ENCODE results near the gene CCDC57.

The CCDC57 gene

DNA sequence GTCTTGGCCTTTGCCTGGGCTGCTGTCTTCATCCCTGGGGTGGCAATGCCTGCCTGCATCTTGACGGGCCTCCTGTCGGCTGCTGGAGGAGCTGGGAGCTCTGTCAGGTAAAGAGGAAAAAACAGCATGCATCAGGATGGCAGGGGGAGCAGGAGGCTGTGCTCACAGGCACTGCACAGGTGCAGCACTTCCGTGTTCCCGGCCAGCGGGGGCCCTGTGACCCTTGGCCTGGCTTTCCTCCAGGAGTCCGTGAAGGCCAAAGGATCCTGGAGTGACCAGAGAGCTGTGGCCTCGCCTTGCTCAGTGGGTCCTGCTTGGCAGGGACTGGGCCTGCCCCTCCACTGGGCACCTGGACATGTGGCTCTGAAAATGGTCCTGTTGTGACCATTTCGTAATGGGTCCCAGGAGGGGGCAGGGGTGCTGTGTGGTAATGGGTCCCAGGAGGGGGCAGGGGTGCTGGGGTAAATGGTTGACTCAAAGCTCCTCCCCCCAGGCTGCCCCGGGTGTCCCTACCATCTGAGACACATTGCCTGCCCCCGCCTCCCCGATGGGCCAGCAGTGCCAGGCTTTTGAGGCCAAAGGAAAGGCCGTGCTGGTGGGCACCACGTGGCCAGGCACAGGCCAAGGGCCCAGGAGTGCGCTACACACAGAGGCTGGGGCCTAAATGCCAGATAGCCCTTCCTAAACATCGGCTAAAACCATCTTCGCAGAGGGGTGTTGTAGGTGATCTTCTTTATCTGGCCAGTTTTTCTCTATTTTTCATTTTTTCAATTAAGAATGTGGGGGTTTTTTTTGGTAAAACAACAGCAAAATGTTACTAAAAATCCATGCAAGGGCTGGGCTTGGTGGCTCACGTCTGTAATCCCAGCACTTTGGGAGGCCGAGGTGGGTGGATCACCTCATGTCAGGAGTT lies 110.6 kb downstream of the CCDC57 start:
- DNase-seq: no peak

DNA sequence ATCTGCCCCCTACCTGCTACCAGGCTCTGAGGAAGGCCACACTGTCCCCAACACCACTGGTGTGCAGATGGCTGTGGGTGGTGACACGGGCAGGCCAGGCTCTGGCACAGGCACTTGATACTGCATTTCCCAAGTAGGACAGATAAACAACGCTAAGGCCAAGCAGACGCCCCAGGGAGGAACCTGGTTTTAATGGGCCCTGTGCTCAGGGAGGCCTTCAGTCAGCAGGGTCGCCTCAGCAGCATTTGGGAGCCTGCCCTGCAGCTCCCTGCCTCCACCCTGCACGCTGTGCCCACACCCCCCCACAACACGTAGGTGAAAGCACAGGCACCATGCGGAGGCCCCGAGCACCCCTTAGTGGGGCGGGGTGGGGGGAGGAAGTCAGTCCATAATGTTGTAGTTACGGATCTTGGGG lies 111.3 kb downstream of the CCDC57 start:
- no peak for DNase-seq

DNA sequence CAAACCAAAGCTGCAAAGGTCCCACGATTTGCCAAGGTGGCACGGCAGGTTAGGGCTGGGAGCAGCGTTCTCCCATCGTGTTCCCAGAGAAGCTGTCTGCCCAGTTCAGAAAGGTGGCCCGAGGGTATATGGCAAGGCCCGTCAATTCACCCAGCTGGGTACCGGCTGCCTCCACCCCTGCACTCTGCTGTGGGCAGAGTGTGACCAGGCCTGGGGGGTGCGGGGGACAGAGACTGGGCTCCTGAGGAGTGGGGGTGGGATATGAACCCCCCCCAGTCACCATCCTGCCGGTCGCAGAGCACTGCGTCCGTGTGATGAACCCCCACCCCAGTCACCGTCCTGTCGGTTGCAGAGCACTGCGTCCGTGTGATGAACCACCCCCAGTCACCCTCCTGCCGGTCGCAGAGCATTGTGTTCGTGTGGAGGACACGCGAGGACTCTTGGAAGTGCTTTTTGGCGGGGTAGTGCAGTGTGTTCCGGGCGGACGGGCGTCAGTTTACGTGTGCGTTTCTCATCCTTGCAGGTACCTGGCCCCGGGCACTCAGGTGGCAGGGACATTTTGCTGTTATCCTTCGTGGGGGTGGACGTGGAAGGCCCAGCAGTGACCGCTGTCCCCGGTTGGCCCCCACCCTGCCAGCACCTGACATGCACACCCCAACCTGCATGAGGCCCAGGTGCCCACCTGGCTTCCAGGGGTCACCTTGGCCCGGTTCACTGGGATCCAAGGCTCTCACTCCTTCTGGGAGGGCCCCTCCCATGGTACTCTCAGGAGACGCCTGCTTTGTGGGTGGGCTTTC lies 111.9 kb downstream of the CCDC57 start:
- no peak for DNase-seq

DNA sequence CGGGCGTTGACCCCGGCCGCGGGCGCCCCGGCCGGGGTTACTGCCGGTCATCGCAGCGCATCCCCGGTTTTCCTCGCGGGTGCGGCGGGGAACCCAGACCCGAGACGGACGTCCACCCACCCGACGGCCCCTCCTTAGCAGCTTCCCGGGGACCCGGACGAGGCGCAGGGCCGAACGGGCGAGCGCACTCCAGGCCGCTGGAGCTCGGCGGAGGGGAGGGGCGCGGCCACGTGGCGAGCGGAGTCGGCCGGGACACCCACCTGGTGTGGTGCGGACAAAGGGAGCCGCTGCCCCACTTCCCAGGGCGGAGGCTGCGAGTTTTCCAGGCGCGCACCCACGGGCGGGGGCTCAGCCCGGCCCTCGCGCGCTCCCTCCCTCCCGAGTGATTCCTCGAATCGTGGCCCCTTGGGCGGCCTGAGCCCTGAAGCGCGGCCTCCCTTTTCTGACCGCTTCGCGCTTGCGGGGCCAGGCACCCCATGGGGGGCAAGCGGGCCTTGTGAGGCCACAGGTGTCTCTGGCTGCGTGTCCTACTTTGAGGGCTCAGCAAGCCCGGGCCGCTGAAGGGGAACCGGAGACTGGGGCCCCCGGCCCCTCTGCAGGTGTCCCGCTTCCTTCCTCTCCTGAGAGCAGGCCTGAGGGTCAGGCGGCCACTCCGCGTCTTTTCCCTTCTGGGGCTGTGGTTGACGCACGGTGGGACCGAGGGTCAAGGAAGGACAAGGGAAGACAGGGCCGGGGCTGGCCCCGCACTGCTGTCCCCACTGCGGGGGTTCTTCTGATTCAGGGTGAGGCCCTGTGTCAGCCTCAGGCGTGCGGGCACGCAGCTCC lies 113.5 kb downstream of the CCDC57 start:
- DNase-seq: no peak

DNA sequence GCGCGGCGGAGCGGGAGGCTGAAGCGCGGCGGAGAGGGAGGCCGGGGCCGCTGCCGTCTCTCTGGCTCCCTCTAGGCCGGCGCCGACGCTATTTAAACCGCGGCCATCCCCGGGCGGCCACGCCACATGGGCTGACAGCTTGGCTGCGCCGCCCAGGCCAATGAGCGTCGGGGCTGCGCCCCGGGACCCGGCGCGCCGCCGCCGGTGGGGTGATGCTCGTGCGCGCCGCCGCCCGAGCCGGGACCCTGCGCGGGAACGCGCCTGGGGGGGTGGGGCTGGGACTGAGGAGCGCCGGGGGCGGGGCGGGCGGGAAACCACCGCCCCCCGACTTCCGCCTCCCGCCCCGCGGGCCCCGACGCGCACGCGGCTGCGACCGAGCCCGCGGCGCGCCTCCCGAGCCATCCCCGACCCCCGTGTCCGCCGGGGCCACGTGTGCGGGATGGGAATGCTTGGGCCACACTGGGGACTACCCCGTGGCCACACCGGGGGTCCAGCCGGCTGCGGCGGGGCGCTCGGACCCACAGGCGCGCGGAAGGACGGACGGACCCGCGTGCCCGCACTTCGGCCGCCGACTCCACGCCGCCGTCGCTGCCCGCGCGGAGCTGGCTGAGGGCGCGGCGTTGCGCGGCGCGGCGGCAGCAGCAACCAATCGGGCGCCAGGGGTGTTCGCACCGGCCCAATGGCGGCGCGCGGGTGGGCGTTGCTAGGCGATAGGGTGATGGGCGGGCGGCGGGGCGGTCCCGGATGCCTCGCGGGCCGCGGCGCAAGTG lies 114.3 kb downstream of the CCDC57 start, which contains the start of gene FASN:
Gene FASN (minus strand): TSS at position 68 of the 770 bp plus-strand sequence. CDS start 1,791 bp downstream, outside the sequence.
- DNase-seq: peak; percentile 94

DNA sequence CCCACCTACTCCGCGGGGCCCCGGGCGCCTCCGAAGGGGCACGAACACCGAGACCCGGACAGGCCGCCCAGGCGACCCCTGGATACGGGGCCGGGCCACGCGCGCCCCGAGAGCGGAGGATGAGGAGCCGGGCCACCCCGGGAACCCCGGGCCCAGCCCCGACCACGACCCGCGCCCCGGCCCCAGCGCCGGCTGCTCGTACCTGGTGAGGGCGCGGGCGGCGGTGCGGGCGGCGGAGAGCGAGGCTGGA lies 114.8 kb downstream of the CCDC57 start:
- no peak for DNase-seq

DNA sequence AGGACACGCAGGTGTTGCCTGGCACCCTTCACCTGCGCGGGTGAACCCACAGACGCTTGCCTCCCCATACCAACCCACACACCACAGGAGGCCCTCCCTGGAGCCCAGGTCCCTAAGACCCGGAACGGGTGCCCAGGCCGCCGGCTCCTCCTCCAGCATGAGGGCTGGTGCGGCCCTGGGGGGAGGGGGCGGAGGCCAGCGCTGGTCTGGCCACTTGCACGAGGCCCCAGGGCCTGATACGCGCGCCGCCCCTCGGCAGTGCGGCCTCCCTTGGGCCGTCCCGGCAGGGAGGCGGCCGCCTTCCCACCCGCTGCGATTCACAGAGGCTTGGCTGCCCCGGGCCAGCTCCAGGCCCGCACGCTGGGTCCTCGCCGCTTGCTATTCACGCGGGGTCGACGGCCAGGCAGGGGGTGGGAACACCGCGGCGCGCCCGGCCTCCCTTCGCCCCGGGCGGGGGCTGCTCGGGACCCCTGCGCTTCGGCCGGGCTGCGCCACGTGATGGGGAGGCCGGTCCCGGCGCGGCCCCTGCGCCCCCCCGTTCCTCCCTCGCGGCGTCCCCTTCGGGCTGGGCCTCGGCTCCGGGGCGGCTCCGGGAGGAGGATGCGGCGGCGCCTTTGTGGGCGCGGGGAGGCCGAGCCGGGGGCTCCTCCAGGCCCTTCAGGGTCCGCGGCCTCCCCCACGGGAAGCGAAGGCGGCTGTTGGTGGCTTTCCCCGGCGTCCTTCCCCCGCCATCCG lies 115.3 kb downstream of the CCDC57 start:
- DNase-seq: peak; percentile 22

DNA sequence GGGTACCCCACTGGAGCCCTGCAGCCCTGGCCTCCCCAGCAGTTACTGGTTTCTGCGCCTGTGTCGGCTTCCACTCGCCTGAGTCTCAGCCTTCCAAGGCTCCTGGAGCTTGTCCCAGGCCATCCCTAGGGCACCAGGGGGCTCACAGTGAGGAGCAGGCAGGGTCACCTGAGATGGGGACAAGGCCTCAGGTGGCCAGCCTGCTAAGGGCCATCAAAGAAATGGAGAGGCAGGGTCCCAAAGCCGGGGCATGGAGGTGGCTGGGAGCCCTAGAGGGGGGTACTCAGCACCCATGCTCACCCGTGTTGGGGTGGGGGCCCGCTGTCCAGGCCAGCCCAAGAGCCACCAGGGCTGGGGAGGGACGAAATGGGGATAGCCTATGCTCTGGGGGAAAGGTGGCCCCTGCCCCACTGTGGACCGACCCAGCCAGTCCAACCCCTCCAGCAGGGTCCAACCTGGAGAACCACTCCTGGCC lies 115.9 kb downstream of the CCDC57 start:
- no peak for DNase-seq

DNA sequence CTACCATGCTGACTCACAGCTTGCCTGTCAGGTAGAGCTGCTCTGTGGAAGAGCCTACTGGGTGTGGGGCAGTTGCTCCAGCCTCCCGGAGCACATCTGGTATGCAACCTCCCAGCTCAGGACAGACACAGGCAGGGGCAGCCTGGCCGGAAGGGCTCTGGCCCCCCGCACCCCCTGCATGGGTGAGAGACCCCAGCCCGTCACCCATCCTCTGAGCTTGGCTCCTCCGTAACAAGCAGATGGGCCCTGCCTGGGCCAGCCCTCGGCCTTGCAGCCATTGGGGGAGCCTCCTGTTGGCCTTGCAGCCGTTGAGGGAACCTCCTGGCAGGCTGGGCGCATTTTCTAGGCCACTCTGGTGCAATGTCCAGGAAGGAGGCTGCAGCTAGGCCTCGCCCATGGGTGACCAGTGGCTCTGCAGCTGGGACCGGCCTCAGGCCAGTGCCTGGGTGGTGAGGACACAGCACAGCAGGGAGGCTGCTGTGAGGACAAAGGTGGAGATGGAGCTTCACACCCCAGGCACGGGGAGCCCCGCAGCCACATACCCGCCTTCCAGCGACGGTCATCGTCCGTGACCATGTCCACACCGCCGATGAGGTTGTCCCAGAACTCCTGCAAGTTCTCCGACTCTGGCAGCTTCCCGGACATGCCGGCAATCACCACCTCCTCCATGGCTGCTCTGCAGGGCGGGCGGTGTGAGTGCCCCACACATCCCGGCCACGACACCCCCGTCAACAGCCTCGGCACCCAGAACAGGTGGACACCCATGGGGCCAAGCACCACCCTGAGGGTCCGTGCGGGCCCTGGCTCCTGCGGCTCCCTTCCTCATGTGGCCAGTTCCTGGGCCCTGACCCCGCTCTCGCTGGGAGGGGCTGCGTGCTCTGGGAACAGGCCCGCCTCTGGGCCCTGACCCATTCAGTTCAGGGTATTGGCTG lies 116.6 kb downstream of the CCDC57 start:
- DNase-seq: no peak

DNA sequence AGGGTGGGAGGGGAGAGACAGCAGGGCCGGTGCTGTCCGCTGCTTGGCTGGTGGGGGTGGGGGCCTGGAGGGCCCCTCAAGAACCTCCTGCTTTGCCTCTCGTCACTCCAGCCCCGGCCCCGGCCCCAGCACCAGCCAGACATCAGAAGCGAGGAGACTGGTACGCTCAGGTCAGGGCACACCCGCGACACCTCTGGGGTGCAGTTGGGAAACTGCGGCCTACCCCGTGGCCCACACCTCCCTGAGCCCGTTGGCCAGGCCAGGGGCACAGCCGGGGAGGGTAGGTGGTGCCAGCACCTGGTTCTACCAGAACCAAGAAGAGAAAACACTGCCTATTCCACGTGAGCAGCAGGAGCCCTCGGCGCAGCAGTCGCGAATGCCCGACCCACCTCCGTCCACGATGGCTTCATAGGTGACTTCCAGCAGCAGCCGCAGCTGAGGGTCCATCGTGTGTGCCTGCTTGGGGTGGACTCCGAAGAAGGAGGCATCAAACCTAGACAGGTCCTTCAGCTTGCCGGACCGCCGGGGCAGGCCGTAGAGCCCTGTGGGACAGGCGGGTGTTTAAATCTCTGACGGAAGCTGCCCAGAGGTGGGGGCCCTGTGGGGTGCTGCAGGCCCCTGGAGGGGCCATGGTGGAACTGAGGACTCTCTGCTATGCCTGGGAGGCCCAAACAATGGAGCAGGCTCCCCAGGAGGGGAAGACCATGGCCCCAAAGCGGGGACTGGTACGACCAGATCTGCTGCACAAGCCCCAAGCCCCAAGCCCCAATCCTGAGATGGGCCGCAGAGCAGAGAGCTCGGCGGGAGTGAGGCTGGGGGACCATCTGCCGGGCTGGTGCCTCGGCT lies 117.5 kb downstream of the CCDC57 start:
- no peak for DNase-seq

DNA sequence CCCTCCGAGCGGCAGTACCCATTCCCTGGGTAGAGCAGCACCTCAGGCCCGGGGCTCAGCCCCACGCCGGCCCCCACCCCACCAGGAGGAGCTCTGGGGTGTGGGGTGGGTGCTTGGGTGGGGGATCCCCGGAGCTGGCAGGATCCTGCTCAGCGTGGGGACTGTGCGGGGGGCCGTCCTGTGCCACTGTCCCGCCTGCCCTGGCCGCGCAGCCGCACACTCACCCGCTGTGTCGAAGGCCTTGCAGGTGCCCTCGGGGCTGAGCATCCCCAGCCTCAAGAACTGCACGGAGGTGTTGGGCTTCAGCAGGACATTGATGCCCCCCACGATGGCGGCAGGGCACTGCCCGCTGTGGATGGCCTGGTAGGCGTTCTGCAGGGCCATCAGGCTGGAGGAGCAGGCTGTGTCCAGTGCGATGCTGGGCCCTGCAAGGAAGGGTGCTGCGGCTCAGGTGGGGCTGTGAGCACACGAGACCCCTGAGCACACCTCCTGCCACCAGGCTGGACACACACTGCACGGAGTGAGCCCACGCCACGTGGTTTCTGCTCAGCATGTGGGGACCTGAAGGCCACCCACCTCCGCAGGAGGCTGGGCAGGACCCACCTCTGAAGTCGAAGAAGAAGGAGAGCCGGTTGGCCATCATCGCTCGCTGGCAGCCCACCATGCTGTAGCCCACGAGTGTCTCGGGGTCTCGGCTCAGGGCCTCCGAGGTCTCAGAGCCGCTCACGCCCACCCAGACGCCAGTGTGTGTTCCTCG lies 119.5 kb downstream of the CCDC57 start:
- DNase-seq: no peak

DNA sequence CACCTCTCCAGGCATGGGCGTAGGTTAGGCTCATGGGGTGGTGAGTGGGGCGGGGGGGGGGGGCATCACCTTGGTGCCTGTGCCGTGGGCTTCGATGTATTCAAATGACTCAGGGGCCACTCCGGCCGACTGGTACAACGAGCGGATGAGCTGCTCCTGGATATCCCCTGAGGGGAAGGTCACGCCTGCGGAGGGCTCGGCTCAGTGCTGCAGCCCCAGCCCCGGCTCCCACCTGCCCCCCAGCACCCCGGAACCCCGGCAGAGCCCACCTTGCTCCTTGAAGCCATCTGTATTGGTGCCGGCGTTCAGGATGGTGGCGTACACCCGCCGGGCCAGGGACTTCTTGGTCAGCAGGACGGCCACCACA lies 120.0 kb downstream of the CCDC57 start:
- no peak for DNase-seq

DNA sequence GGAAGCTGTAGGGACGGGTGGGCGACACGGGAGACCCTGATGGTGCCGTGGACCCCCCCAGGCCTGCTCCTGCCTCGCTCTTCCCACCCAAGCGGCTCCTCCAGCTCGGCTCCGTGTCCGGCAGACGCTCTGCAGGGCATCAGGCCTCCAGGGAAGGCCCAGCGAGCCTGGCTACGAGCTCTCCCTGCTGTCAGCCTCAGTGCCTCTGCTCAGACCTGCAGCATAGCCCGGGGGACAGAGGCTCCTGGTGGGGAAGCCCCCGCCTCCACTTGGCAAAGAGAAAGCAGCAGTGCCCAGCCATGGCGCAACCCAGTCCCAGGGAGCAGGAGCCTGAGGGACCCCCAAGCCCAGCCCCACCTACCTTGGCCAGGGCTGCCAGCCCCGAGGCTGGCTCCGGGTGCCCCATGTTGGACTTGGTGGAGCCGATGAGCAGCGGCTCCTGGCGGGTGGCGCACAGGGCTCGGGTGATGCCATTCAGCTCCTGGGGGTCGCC lies 120.5 kb downstream of the CCDC57 start:
- DNase-seq: no peak

DNA sequence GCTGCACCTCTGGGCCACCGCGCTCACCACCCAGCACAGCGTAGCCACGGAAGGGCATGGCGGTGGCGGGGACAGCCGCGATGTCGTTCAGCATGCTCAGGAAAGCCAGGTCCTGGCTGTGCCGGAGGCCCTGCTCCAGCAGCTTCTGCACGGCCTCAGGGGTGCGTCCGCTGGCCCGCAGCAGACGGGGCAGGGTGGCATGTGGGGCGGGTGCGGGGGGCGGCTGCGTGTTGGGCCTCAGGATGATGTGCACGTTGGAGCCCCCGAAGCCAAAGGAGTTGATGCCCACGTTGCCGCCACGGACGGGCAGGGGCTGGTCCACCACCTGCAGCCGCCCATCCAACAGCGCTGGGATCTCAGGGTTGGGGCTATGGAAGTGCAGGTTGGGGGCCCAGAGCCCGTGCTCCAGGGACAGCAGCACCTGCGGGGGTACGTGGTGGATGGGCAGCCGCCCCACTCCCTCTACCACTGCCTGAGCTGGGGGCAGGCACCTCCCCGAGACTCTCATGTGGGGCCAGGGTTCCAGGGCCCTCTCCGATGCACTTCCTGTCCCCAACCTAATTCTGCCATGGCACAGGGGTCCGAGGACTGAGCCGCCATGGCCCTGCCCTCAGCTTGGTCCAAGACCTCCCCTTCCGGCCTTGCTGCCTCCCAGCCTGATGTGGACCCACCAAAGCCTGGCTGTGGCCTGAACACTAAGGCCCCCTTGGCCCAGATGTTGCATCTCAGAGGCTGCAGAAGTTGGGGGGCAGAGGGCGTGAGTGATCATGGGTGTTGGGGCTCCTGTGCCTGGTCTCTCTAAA lies 121.2 kb downstream of the CCDC57 start:
- no peak for DNase-seq

DNA sequence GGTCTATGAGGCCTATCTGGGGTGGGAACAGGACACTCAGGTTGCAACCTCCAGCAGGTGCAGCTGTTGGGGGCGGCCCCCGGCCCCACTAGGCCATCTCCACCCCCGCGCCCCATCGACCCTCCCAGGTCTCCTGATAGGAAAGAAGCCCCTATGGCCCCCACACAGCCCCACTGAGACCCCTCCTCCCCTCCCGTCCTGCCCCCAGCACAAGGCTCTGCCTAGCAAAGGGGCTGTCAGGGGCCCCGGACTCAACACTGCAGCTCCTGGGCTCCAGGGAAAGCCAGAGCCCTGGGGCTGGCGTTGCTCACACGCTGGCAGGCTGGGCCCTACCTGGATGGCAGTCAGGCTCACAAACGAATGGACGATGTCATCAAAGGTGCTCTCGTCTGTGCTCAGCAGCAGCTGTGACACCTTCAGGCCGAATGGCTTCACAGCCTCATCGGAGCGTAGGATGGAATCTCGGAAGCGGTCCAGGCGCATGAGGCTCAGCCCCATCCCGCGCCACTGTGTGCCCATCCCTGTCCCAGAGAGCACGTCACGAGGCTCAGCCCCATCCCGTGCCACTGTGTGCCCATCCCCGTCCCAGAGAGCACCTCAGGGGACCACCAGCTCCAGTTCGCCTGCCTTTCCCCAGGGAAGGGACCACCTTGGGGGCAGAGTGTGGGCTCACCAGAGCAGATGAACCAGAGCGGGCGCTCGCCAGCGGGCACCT lies 121.9 kb downstream of the CCDC57 start:
- no peak for DNase-seq

DNA sequence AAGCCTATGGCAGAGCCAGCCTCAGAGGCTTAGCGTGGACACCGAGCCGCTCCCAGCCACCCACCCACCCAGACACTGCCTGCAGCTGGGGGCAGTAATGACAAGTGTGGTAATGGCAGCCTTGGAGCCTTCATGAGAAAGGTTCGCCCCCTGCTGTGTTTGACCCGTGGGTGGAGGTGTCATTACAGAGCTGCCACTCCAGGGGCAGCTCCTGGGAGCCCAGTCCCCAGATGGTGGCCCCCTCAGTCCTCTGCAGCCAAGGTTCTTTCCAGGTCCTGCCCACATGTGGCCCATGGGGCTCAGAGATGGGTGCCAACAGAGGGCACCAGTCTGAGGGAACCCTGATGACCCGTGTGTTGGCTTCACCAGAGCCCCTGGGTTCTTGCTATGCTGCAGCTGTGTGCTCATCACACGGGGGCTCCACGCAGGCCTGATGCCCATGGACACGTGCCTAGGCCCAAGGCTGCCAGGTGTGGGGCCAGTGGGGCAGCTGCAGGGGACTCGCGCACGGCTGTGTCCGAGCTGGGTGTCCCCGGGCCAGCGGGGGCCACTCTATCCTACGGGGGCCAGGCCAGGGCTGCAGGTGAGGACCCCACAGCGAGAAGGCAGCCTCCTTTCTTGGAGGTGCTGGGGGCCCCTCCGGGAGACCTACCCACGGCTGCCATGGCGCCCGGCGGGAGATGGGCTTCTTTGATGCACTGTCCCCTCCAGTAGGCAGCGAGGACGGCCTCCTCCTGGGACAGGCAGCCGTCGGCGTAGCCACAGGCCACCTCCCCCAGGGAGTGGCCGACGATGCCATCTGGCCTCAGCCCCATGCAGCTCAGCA lies 122.7 kb downstream of the CCDC57 start:
- no peak for DNase-seq
